Duodenal mucosa (tissue), 2 donors: Measurements from ENCODE around the gene PXDN.

Experiments
- H3K27ac ChIP-seq: one replicate; pipeline ENCODE4 v1.7.0; 2013; ENCODE audit warnings: low read depth, low read length
- H3K27me3 ChIP-seq, 2 donors: one replicate each; pipeline ENCODE4 v1.7.0; 2013; ENCODE audit warnings: low read length in 2 of 2, control low read depth in 1 of 2; ENCODE audit not compliant: insufficient read depth in 2 of 2, control insufficient read depth in 1 of 2
- H3K36me3 ChIP-seq, 2 donors: one replicate each; pipeline ENCODE4 v1.7.0; 2013; ENCODE audit warnings: low read length in 2 of 2, control low read depth in 1 of 2; ENCODE audit not compliant: insufficient read depth in 2 of 2, control insufficient read depth in 1 of 2
- H3K4me1 ChIP-seq, 2 donors: one replicate each; pipeline ENCODE4 v1.7.0; 2013; ENCODE audit warnings: low read length in 2 of 2, control low read depth in 1 of 2; ENCODE audit not compliant: insufficient read depth in 2 of 2, control insufficient read depth in 1 of 2
- H3K4me3 ChIP-seq, 2 donors: one replicate each; pipeline ENCODE4 v1.7.0; 2013; ENCODE audit warnings: low read length in 2 of 2, low read depth in 1 of 2
- H3K9ac ChIP-seq, 2 donors: one replicate each; pipeline ENCODE4 v1.7.0; 2013; ENCODE audit warnings: low read length in 2 of 2, low read depth in 1 of 2
- H3K9me3 ChIP-seq, 2 donors: one replicate each; pipeline ENCODE4 v1.7.0; 2013; ENCODE audit warnings: low read length in 2 of 2, control low read depth in 1 of 2; ENCODE audit not compliant: control insufficient read depth in 1 of 2

PXDN gene

DNA sequence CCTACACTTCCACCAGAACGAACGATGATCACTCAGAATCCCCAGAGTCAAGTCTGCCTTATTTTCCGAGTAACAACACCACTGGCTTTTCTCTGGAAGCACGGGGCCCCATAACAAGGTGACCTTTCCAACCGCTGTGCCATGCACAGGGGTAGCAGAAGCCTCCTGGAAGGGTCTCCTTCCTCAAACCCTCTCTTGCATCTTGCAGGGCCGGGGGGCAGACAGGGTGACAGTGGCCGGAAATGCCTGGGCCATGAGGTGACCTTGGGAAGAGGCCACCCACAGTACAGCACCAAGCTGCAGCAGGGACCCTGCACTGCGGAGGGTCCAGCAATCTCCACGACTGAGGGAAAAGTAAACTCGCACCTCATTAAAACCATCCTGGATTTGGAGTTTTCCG lies 108.5 kb downstream of the PXDN start:
- H3K27me3 ChIP-seq: no peaks in the 10 kb centered on the region
- H3K36me3 ChIP-seq: no peaks in the 10 kb centered on the region
- no peak overlapping the region for H3K27ac ChIP-seq
- no peaks in the 10 kb centered on the region for H3K9me3 ChIP-seq
- no peak overlapping the region for H3K9ac ChIP-seq
- H3K4me3 ChIP-seq: no peak overlapping the region
- no peaks in the 10 kb centered on the region for H3K4me1 ChIP-seq

- Histone ChIP-seq H3K27me3 (no peaks in the 10 kb centered on the region), H3K4me3 (no peak overlapping the region), H3K9ac (no peak overlapping the region), H3K9me3 (no peaks in the 10 kb centered on the region), H3K27ac (no peak overlapping the region), H3K36me3 (no peaks in the 10 kb centered on the region), H3K4me1 (no peaks in the 10 kb centered on the region)
Observed at GRCh38 chr2:1634681-1635341, 109.5 kb downstream of the PXDN start.

DNA sequence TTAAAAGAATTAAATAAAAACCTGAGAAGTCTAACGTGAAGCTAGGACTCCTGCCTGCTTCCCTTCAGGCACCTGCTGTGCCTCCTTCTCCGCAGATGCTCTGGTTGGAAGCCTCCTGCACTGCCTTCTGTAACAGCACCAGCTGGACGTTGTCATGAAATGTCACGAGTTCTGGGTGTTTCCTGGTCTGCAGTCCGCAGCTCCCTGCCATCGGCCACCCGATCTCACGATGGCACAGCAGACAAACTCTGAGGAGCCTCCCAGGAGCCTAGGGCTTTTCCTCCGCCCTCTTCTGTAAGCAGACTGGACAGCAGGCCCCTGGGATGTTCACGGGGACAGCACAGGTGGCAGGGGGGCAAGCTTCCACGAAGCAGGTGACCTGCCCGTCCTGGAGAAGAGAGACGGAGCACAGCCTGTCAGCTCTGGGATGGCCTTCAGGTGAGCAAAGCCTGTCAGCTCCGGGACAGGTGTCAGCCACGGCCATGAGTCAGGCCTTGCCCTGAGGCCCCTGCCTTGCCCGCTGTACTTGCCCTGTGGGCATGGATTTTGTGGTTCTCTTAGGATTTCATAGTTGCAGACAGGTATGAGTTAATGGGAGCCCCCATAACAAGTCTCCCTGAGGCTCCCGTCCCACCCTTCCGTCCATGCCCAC lies 110.3 kb downstream of the PXDN start:
- no peak overlapping the region for H3K4me3 ChIP-seq
- H3K9me3 ChIP-seq: no peaks in the 10 kb centered on the region
- no peaks in the 10 kb centered on the region for H3K4me1 ChIP-seq
- no peak overlapping the region for H3K27ac ChIP-seq
- no peak overlapping the region for H3K9ac ChIP-seq
- H3K27me3 ChIP-seq: no peaks in the 10 kb centered on the region
- no peaks in the 10 kb centered on the region for H3K36me3 ChIP-seq

- H3K36me3 ChIP-seq: no peaks in the 10 kb centered on the region
Observed at GRCh38 chr2:1633092-1633671, 111.1 kb downstream of the PXDN start.

GRCh38 chr2:1632510-1632909 lies 111.8 kb downstream of the PXDN start:
- H3K4me3 ChIP-seq: no peak overlapping the region
- H3K27me3 ChIP-seq: no peaks in the 10 kb centered on the region
- no peak overlapping the region for H3K27ac ChIP-seq
- H3K36me3 ChIP-seq: no peaks in the 10 kb centered on the region
- no peaks in the 10 kb centered on the region for H3K4me1 ChIP-seq
- H3K9me3 ChIP-seq: no peaks in the 10 kb centered on the region
- H3K9ac ChIP-seq: no peak overlapping the region

More at GRCh38 chr2:1633092-1633671, 111.1 kb downstream of the PXDN start:
- H3K27ac ChIP-seq: no peak overlapping the region
- no peak overlapping the region for H3K9ac ChIP-seq
- no peaks in the 10 kb centered on the region for H3K27me3 ChIP-seq
- H3K4me3 ChIP-seq: no peak overlapping the region
- no peaks in the 10 kb centered on the region for H3K9me3 ChIP-seq
- no peaks in the 10 kb centered on the region for H3K4me1 ChIP-seq

GRCh38 chr2:1632002-1632348 lies 112.3 kb downstream of the PXDN start:
- Histone ChIP-seq H3K36me3 (no peaks in the 10 kb centered on the region), H3K9me3 (no peaks in the 10 kb centered on the region), H3K4me1 (no peaks in the 10 kb centered on the region), H3K27me3 (no peaks in the 10 kb centered on the region), H3K9ac (no peak overlapping the region), H3K4me3 (no peak overlapping the region), H3K27ac (no peak overlapping the region)

- no peaks in the 10 kb centered on the region for H3K4me1 ChIP-seq
Observed at GRCh38 chr2:1631292-1632001, 112.9 kb downstream of the PXDN start.

DNA sequence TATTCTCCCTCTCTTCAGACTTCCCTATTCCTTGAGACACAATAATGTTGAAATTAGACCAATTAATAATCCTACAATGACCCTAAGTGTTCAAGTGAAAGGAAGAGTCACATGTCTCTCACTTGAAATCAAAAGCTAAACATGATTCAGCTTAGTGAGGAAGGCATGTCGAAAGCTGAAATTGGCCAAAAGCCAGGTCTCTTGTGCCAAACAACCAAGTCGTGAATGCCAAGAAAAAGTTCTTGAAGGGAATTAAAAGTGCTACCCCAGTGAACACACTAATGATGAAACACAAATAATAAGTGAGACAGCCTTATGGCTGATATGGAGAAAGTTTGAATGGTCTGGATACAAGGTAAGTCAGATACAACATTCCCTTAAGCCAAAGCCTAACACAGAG lies 115.4 kb downstream of the PXDN start:
- Histone ChIP-seq H3K9ac (no peak overlapping the region), H3K27me3 (no peaks in the 10 kb centered on the region), H3K9me3 (no peaks in the 10 kb centered on the region), H3K27ac (no peak overlapping the region), H3K4me1 (no peaks in the 10 kb centered on the region), H3K4me3 (no peak overlapping the region), H3K36me3 (no peaks in the 10 kb centered on the region)

More at GRCh38 chr2:1631292-1632001, 112.9 kb downstream of the PXDN start:
- H3K9ac ChIP-seq: no peak overlapping the region
- H3K9me3 ChIP-seq: no peaks in the 10 kb centered on the region
- H3K4me3 ChIP-seq: no peak overlapping the region
- no peak overlapping the region for H3K27ac ChIP-seq
- no peaks in the 10 kb centered on the region for H3K27me3 ChIP-seq
- no peaks in the 10 kb centered on the region for H3K36me3 ChIP-seq

GRCh38 chr2:1627628-1628381 lies 116.5 kb downstream of the PXDN start:
- Histone ChIP-seq H3K36me3 (no peaks in the 10 kb centered on the region), H3K4me3 (no peak overlapping the region), H3K4me1 (no peaks in the 10 kb centered on the region), H3K27me3 (no peaks in the 10 kb centered on the region), H3K9me3 (no peaks in the 10 kb centered on the region), H3K9ac (no peak overlapping the region), H3K27ac (no peak overlapping the region)
